ENCODE measurements around the gene FLNA. TPM values are rescaled to one million over a fixed set of nuclear protein-coding genes. Genes with fewer than 3 reads are reported as not detected.

Gene FLNA
- total and polyA plus RNA-seq, 2 of the 13 experiments (the other 11 are each of a cell fraction or from before 2014, with no cell fraction given): 83.4 to 174 TPM

- TF ChIP-seq ZNF382 (CRISPR knock-in tag; IDR thresholded peaks at IDR 0.05; ENCODE audit: borderline replicate concordance): no peak
- no peak for TF ChIP-seq CENPBD1 (CRISPR knock-in tag; IDR thresholded peaks at IDR 0.05; ENCODE audit: borderline replicate concordance, low read depth)
- no peak for TF ChIP-seq ZNF17 (CRISPR knock-in tag; IDR thresholded peaks at IDR 0.05)
- TF ChIP-seq NR2F1 (CRISPR knock-in tag; IDR thresholded peaks at IDR 0.05): no peak
- TF ChIP-seq ZNF790 (CRISPR knock-in tag; IDR thresholded peaks at IDR 0.05; ENCODE audit: borderline replicate concordance): no peak; the same call in 1 of the 2 replicates
- no peak for TF ChIP-seq CBFB (CRISPR knock-in tag; IDR thresholded peaks at IDR 0.05)
- TF ChIP-seq, protein P1, sequence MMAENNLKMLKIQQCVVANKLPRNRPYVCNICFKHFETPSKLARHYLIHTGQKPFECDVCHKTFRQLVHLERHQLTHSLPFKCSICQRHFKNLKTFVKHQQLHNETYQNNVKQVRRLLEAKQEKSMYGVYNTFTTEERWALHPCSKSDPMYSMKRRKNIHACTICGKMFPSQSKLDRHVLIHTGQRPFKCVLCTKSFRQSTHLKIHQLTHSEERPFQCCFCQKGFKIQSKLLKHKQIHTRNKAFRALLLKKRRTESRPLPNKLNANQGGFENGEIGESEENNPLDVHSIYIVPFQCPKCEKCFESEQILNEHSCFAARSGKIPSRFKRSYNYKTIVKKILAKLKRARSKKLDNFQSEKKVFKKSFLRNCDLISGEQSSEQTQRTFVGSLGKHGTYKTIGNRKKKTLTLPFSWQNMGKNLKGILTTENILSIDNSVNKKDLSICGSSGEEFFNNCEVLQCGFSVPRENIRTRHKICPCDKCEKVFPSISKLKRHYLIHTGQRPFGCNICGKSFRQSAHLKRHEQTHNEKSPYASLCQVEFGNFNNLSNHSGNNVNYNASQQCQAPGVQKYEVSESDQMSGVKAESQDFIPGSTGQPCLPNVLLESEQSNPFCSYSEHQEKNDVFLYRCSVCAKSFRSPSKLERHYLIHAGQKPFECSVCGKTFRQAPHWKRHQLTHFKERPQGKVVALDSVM (CRISPR knock-in tag; IDR thresholded peaks at IDR 0.05): no peak; the same call in 1 of the 2 replicates
- TF ChIP-seq ZNF557 (CRISPR knock-in tag; IDR thresholded peaks at IDR 0.05): 0 out of 2 replicates have a peak, but pooled peaks have one; percentile 43
- TF ChIP-seq ATF6 (CRISPR knock-in tag; conservative IDR thresholded peaks at IDR 0.05): no peak
- TF ChIP-seq ZNF652 (CRISPR knock-in tag; IDR thresholded peaks at IDR 0.05; ENCODE audit: borderline replicate concordance, low read depth): no peak
- 0 out of 2 replicates have a peak, but pooled peaks have one; percentile 23 for TF ChIP-seq SOX5 (CRISPR knock-in tag; IDR thresholded peaks at IDR 0.05; ENCODE audit: borderline replicate concordance)
- no peak for TF ChIP-seq RERE (CRISPR knock-in tag; IDR thresholded peaks at IDR 0.05; ENCODE audit: low read depth)
- TF ChIP-seq, protein P2, sequence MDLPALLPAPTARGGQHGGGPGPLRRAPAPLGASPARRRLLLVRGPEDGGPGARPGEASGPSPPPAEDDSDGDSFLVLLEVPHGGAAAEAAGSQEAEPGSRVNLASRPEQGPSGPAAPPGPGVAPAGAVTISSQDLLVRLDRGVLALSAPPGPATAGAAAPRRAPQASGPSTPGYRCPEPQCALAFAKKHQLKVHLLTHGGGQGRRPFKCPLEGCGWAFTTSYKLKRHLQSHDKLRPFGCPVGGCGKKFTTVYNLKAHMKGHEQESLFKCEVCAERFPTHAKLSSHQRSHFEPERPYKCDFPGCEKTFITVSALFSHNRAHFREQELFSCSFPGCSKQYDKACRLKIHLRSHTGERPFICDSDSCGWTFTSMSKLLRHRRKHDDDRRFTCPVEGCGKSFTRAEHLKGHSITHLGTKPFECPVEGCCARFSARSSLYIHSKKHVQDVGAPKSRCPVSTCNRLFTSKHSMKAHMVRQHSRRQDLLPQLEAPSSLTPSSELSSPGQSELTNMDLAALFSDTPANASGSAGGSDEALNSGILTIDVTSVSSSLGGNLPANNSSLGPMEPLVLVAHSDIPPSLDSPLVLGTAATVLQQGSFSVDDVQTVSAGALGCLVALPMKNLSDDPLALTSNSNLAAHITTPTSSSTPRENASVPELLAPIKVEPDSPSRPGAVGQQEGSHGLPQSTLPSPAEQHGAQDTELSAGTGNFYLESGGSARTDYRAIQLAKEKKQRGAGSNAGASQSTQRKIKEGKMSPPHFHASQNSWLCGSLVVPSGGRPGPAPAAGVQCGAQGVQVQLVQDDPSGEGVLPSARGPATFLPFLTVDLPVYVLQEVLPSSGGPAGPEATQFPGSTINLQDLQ (CRISPR knock-in tag; IDR thresholded peaks at IDR 0.05): 0 out of 2 replicates have a peak, but pooled peaks have one; percentile 37
- 0 out of 2 replicates have a peak, but pooled peaks have one; percentile 44 for TF ChIP-seq ETV6 (CRISPR knock-in tag; conservative IDR thresholded peaks at IDR 0.05)
- no peak for TF ChIP-seq ZBTB7B (CRISPR knock-in tag; IDR thresholded peaks at IDR 0.05)
- TF ChIP-seq ZMYM3 (CRISPR knock-in tag; IDR thresholded peaks at IDR 0.05): no peak
Measured at GRCh38 chrX:154397888-154398667, 23.6 kb upstream of the FLNA start, which contains the start of gene RPL10 (continued).

Measured in HepG2 (cell line).